Right atrium auricular region (tissue), 2 donors: Measurements from ENCODE around the gene RNF144B. TPM values are rescaled to one million over a fixed set of nuclear protein-coding genes. Genes with fewer than 3 reads are reported as not detected.

Experiments
- DNase-seq: peaks from one replicate; pipeline ENCODE4 v3.0.0-alpha.2; 2019; ENCODE audit warnings: low spot score
- H3K27ac ChIP-seq, 2 donors: fragments of 200-600 bp; sonication (generic); 1 replicate in 1 of 2; 2 replicates in 1 of 2; pipeline ENCODE4 v1.5.1; 2016 to 2019
- H3K27me3 ChIP-seq, 2 donors: fragments of 200-600 bp; sonication (generic); one replicate each; pipeline versions ENCODE4 v1.5.1 to v1.6.0; 2017 to 2019
- H3K36me3 ChIP-seq: fragments of 200-600 bp; sonication (generic); one replicate; pipeline ENCODE4 v1.5.1; 2016
- H3K4me1 ChIP-seq, 2 donors: fragments of 200-600 bp; sonication (generic); one replicate each; pipeline versions ENCODE4 v1.5.1 to v1.6.0; 2017 to 2019
- H3K4me3 ChIP-seq, 2 donors: fragments of 200-600 bp; sonication (generic); 1 replicate in 1 of 2; 2 replicates in 1 of 2; pipeline ENCODE4 v1.5.1; 2017 to 2019; ENCODE audit warnings: mild to moderate bottlenecking in 1 of 2, moderate library complexity in 1 of 2
- H3K9me3 ChIP-seq, 2 donors: fragments of 200-600 bp; sonication (generic); one replicate each; pipeline ENCODE4 v1.5.1; 2019
- total RNA-seq, 2 donors: library from RNA; depleted of rRNA; stranded (reverse); fragments of >200 nt; gene quantifications; one replicate each; pipeline ENCODE4 v1.1.0, GENCODE V29; 2016
- TF ChIP-seq, protein P1 (sequence below), 2 donors: fragments of 200-600 bp; sonication (generic); IDR thresholded peaks; one replicate each; pipeline ENCODE4 v1.5.1; 2019; ENCODE audit warnings: antibody characterized with exemption in 2 of 2

The RNF144B gene
- total RNA-seq = 10 to 100 TPM in 1 of 2 donors, 1 to 10 TPM in 1; 8.1 to 14.2 TPM

DNA sequence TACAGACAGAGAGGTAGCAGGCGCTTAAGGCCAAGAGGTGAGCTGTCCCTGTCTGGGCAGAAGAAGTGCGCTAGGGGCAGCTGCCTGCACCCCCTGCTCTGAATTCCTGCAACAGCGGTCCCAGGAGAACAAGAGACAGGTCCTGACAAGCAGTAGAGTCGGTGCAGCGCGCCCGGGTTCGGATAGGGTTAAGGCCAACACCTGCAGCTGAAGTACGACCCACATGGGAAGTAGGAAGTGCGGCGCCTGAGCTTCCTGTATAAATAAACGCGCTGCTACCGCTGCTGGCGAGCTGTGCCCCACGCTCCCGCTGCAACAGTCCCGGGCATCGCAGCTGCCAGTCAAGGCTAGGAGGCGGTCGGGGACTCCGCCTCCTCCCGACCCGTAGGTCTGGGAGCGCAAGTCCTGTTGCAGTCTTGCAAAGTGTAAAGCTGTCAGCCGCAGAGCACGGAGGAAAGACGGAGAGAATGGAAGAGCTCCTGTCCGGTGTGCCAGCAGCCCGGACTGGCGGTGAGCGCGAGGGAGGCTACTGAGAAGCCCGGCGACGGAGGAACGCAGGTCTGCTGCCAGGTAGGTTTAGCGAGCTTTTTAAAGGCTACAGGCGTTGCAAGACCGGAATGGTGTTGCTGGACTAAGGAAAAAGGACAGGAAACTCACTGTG is at the start of gene RNF144B:
RNF144B (plus strand) TSS at position 290 of the 661 bp plus-strand sequence. CDS start 12,185 bp downstream, outside the sequence.
- Histone ChIP-seq H3K27me3 (no peaks in the 10 kb centered on the region), H3K9me3 (no peaks in the 10 kb centered on the region), H3K4me3 (peak within 1 kb of the TSS; percentile 54 to 62), H3K27ac (peak within 1 kb of the TSS; percentile 74 to 82), H3K36me3 (no peaks in the 10 kb centered on the region), H3K4me1 (peaks cover 0 to 38% of the 10 kb centered on the region in 2 donors)
- TF ChIP-seq, protein P1, sequence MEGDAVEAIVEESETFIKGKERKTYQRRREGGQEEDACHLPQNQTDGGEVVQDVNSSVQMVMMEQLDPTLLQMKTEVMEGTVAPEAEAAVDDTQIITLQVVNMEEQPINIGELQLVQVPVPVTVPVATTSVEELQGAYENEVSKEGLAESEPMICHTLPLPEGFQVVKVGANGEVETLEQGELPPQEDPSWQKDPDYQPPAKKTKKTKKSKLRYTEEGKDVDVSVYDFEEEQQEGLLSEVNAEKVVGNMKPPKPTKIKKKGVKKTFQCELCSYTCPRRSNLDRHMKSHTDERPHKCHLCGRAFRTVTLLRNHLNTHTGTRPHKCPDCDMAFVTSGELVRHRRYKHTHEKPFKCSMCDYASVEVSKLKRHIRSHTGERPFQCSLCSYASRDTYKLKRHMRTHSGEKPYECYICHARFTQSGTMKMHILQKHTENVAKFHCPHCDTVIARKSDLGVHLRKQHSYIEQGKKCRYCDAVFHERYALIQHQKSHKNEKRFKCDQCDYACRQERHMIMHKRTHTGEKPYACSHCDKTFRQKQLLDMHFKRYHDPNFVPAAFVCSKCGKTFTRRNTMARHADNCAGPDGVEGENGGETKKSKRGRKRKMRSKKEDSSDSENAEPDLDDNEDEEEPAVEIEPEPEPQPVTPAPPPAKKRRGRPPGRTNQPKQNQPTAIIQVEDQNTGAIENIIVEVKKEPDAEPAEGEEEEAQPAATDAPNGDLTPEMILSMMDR (IDR thresholded peaks at IDR 0.05) = no peak
- peak; percentile 84 for DNase-seq

DNA sequence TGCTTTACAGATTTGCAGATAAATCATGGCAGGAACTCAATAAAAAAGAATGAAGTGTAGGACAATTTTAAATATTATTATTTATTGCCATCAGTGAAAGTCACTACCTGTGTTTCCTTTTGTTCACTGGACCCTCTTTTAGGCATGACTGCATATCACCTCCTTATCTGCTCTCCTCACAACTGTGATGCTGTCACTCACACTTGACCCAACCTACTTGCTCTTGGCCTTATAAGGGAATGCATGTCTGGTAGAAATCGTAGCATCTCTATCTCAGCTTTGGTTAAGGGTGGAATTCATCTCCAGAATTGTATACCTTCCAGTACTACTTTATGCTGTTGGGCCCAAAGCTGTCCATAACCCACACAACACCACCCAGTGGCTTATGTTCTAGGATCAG is 47.6 kb upstream of the RNF144B start:
- no peak for DNase-seq
- no peak overlapping the region for H3K27ac ChIP-seq
- H3K9me3 ChIP-seq = no peaks in the 10 kb centered on the region
- H3K27me3 ChIP-seq = no peaks in the 10 kb centered on the region
- H3K4me1 ChIP-seq = no peaks in the 10 kb centered on the region
- TF ChIP-seq, protein P1 (IDR thresholded peaks at IDR 0.05) = no peak
- no peak overlapping the region for H3K4me3 ChIP-seq
- no peaks in the 10 kb centered on the region for H3K36me3 ChIP-seq

DNA sequence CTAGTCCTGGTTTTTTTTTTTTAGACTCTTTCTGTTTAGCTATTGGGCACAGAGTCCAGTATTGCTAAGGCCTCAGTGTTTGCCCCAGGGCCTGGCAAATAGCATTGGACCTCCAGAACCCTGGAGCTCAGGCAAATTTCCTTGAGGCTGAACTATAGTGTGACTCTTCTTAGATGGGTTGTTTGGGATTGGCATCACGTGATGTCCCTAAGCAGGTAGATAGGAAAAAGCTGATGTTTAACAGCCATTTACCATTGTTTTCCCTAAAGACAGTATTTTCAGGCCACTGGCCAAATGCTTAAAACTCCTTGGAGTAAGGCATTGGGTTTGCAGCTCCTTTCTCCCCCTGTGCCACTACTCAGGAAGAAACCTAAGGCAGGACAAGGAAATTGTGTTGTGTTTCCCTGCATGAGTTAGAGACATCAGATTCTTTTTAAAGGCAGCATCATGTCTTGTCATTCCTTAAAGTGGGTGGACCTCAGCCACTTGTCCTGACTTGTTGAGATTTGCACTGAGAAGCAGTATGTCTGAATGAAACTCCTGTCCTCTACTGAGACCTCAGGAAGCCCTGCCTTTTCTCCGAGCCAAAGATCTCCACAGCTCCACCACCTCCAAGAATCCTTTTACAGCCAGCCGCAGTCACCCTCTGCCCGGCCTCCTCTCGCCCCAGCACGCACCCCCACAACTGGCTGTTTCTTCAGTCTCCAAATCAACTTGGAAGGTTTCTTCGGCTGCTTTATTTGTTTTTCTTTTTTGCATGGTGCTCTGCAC is 46.2 kb upstream of the RNF144B start:
- H3K27ac ChIP-seq = no peak overlapping the region
- H3K4me3 ChIP-seq = no peak overlapping the region
- TF ChIP-seq, protein P1 (IDR thresholded peaks at IDR 0.05) = no peak
- no peaks in the 10 kb centered on the region for H3K27me3 ChIP-seq
- H3K36me3 ChIP-seq = no peaks in the 10 kb centered on the region
- H3K4me1 ChIP-seq = no peaks in the 10 kb centered on the region
- DNase-seq = no peak
- no peaks in the 10 kb centered on the region for H3K9me3 ChIP-seq

DNA sequence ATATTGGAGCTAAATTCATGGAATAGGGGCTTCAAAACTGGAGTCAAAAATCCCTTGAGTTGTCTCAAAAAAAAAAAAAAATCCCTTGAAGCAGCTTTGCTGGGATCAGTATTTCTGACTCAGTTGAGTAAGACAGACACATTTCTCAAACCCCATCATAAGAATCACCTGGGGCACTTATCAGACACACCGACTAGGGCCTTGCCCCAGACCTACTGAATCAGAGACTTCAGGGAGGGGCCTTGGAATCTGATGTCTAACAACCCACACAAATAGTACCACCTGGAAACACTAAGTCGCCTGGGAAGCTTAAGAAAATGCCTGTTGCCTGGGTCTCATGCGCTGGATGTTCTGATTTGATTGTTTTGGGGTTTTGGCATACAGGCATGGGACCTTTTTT is 44.9 kb upstream of the RNF144B start:
- H3K36me3 ChIP-seq = no peaks in the 10 kb centered on the region
- no peaks in the 10 kb centered on the region for H3K9me3 ChIP-seq
- no peak overlapping the region for H3K4me3 ChIP-seq
- no peaks in the 10 kb centered on the region for H3K27me3 ChIP-seq
- DNase-seq = no peak
- H3K27ac ChIP-seq = no peak overlapping the region
- TF ChIP-seq, protein P1 (IDR thresholded peaks at IDR 0.05) = no peak
- H3K4me1 ChIP-seq = no peaks in the 10 kb centered on the region

DNA sequence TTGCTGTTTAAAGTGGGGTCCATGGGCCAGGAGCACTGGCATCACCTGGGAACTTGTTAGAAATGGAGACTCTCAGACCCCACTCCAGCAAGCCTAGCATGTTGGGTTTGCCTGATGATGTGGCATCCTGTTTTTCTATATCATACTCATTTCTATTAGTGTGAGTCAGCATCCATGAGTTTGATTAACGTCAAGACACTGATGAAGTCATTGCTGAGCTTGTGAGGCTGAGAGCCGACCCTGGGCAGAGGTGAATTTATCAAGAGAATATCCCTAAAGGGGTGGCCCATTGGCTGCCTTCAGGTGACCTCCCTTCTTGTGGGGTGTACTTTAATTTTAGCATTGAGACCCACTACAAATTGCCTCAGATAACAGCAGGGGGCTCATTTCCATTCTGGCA is 43.4 kb upstream of the RNF144B start:
- H3K27me3 ChIP-seq = no peaks in the 10 kb centered on the region
- no peak for DNase-seq
- H3K9me3 ChIP-seq = no peaks in the 10 kb centered on the region
- TF ChIP-seq, protein P1 (IDR thresholded peaks at IDR 0.05) = no peak
- H3K4me1 ChIP-seq = no peaks in the 10 kb centered on the region
- no peak overlapping the region for H3K27ac ChIP-seq
- no peak overlapping the region for H3K4me3 ChIP-seq
- H3K36me3 ChIP-seq = no peaks in the 10 kb centered on the region
